IMR-90 (cell line): Measurements from ENCODE around the gene PDE4C. TPM values are rescaled to one million over a fixed set of nuclear protein-coding genes. Genes with fewer than 3 reads are reported as not detected.

Experiments
- ATAC-seq: fragments of 200-7000 bp; cut with Tn5 transposase; 2 replicates; pipeline ENCODE4 v1.9.1; 2020; ENCODE audit warnings: low read depth, mild to moderate bottlenecking, moderate library complexity
- BruUV-seq: library from RNA; stranded (reverse); fragments of 400-500 nt; replicated peaks from 2 replicates; lab custom pipeline; 2021; lab: Mats Ljungman, UMichigan
- CTCF ChIA-PET: fragments of 300-600 bp; formaldehyde crosslinking; extraction: SDS; loops from one replicate; lab custom pipeline; 2021; ENCODE audit warnings: antibody characterized with exemption; lab: Yijun Ruan, JAX
- POLR2A ChIA-PET: fragments of 300-600 bp; sonication (Branson Sonifier 250); formaldehyde crosslinking; loops from one replicate; lab custom pipeline; 2022; ENCODE audit warnings: antibody characterized with exemption; ENCODE audit not compliant: unreplicated experiment; lab: Charles Lee
- DNase-seq: peaks from one replicate; pipeline ENCODE4 v3.0.0; 2013
- H2AFZ ChIP-seq: replicated peaks from 2 replicates; pipeline ENCODE3; 2013; ENCODE audit warnings: low read length, mild to moderate bottlenecking; ENCODE audit not compliant: poor library complexity
- H2AK5ac ChIP-seq: 2 replicates; pipeline ENCODE4 v1.6.1; 2013; ENCODE audit warnings: low read depth, low read length, inconsistent platforms
- H2AK9ac ChIP-seq: replicated peaks from 2 replicates; pipeline ENCODE3; 2013; ENCODE audit warnings: mild to moderate bottlenecking, low read depth, low read length, moderate library complexity; ENCODE audit not compliant: poor library complexity
- H2BK120ac ChIP-seq: 2 replicates; pipeline ENCODE4 v1.6.1; 2013; ENCODE audit warnings: low read depth, low read length, inconsistent platforms
- H2BK15ac ChIP-seq: 3 replicates; pipeline ENCODE4 v1.6.1; 2013; ENCODE audit warnings: low read depth, low read length, inconsistent platforms
- H2BK20ac ChIP-seq: 2 replicates; pipeline ENCODE4 v1.6.1; 2013; ENCODE audit warnings: low read depth, mild to moderate bottlenecking, inconsistent platforms, low read length, moderate library complexity
- H2BK5ac ChIP-seq: 2 replicates; pipeline ENCODE4 v1.6.1; 2013; ENCODE audit warnings: mild to moderate bottlenecking, low read depth, low read length, inconsistent platforms; ENCODE audit not compliant: poor library complexity, severe bottlenecking
- H3K14ac ChIP-seq: replicated peaks from 2 replicates; pipeline ENCODE4 v1.6.1; 2013; ENCODE audit warnings: low read depth, low read length, inconsistent platforms
- H3K18ac ChIP-seq: 2 replicates; pipeline ENCODE4 v1.6.1; 2013; ENCODE audit warnings: low read depth, low read length, control low read depth
- H3K23ac ChIP-seq: 2 replicates; pipeline ENCODE4 v1.6.1; 2013; ENCODE audit warnings: low read depth, low read length, inconsistent platforms
- H3K27ac ChIP-seq: 2 replicates; pipeline ENCODE4 v1.5.1; 2013; ENCODE audit warnings: mild to moderate bottlenecking, control low read depth, low read length; ENCODE audit not compliant: insufficient read depth
- H3K27me3 ChIP-seq: 2 replicates; pipeline ENCODE4 v1.6.1; 2013; ENCODE audit warnings: low read length; ENCODE audit not compliant: control insufficient read depth, insufficient read depth
- H3K36me3 ChIP-seq: 2 replicates; pipeline ENCODE4 v1.6.1; 2013; ENCODE audit warnings: low read length, mixed read lengths; ENCODE audit not compliant: control insufficient read depth, insufficient read depth
- H3K4ac ChIP-seq: 2 replicates; pipeline ENCODE4 v1.6.1; 2013; ENCODE audit warnings: low read depth, low read length, inconsistent platforms
- H3K4me1 ChIP-seq: 2 replicates; pipeline ENCODE4 v1.6.1; 2013; ENCODE audit warnings: low read length, mixed read lengths; ENCODE audit not compliant: control insufficient read depth, insufficient read depth
- H3K4me2 ChIP-seq: 2 replicates; pipeline ENCODE4 v1.6.1; 2013; ENCODE audit warnings: low read depth, mild to moderate bottlenecking, control low read depth, low read length, moderate library complexity
- H3K4me3 ChIP-seq: 2 replicates; pipeline ENCODE4 v1.5.1; 2013; ENCODE audit warnings: low read depth, mild to moderate bottlenecking, control low read depth, low read length, moderate library complexity; ENCODE audit not compliant: insufficient read depth
- H3K56ac ChIP-seq: 2 replicates; pipeline ENCODE4 v1.6.1; 2013; ENCODE audit warnings: low read length, inconsistent platforms; ENCODE audit not compliant: insufficient read depth; ENCODE audit errors: extremely low read depth
- H3K79me1 ChIP-seq, 2 experiments: 2 replicates each; pipeline ENCODE4 v1.6.1; 2013; ENCODE audit warnings: low read length in 2 of 2, inconsistent platforms in 1 of 2, low read depth in 1 of 2
- H3K9ac ChIP-seq: 2 replicates; pipeline ENCODE4 v1.6.1; 2013; ENCODE audit warnings: low read depth, low read length, control low read depth
- H3K9me1 ChIP-seq: 2 replicates; pipeline ENCODE4 v1.6.1; 2013; ENCODE audit warnings: low read length, inconsistent platforms; ENCODE audit not compliant: insufficient read depth
- H3K9me3 ChIP-seq: 2 replicates; pipeline ENCODE4 v1.6.1; 2013; ENCODE audit warnings: low read length; ENCODE audit not compliant: control insufficient read depth, insufficient read depth
- H4K20me1 ChIP-seq: 2 replicates; pipeline ENCODE4 v1.6.1; 2013; ENCODE audit warnings: low read length, inconsistent platforms; ENCODE audit not compliant: insufficient read depth
- H4K5ac ChIP-seq: 2 replicates; pipeline ENCODE4 v1.6.1; 2013; ENCODE audit warnings: mild to moderate bottlenecking, low read depth, low read length, control low read depth
- H4K8ac ChIP-seq, 2 experiments: 2 replicates each; pipeline ENCODE4 v1.6.1; 2013; ENCODE audit warnings: low read depth in 2 of 2, low read length in 2 of 2, control low read depth in 1 of 2, inconsistent platforms in 1 of 2
- H4K91ac ChIP-seq: 2 replicates; pipeline ENCODE4 v1.6.1; 2013; ENCODE audit warnings: low read depth, low read length, inconsistent platforms; ENCODE audit not compliant: insufficient read depth
- CEBPB ChIP-seq: IDR thresholded peaks from 2 replicates; pipeline ENCODE4 v1.6.1; 2012; ENCODE audit warnings: low read depth, low read length, improper control_type of control experiment
- CHD1 ChIP-seq: IDR thresholded peaks from 2 replicates; pipeline ENCODE4 v1.6.1; 2012; ENCODE audit warnings: low read depth, low read length, improper control_type of control experiment
- CTCF ChIP-seq: conservative IDR thresholded peaks from 2 replicates; pipeline ENCODE4 v1.5.1; 2012; ENCODE audit warnings: mild to moderate bottlenecking, low read depth, low read length, improper control_type of control experiment
- FOS ChIP-seq: fragments of 150-350 bp; IDR thresholded peaks from 2 replicates; pipeline ENCODE4 v1.6.1; 2016; ENCODE audit warnings: low read depth, low read length
- MAFK ChIP-seq: IDR thresholded peaks from 2 replicates; pipeline ENCODE4 v1.6.1; 2012; ENCODE audit warnings: low read depth, low read length, improper control_type of control experiment
- MAZ ChIP-seq: IDR thresholded peaks from 2 replicates; pipeline ENCODE4 v1.6.1; 2012; ENCODE audit warnings: low read depth, mild to moderate bottlenecking, low read length, improper control_type of control experiment, moderate library complexity, borderline replicate concordance
- POLR2A ChIP-seq: IDR thresholded peaks from 2 replicates; pipeline ENCODE4 v1.6.1; 2012; ENCODE audit warnings: mild to moderate bottlenecking, low read depth, low read length
- RAD21 ChIP-seq: IDR thresholded peaks from 2 replicates; pipeline ENCODE4 v1.6.1; 2012; ENCODE audit warnings: low read length, improper control_type of control experiment
- RCOR1 ChIP-seq: IDR thresholded peaks from 2 replicates; pipeline ENCODE4 v1.6.1; 2012; ENCODE audit warnings: mild to moderate bottlenecking, low read length, improper control_type of control experiment; ENCODE audit not compliant: insufficient replicate concordance
- SMC3 ChIP-seq: fragments of 150-350 bp; IDR thresholded peaks from 2 replicates; pipeline ENCODE4 v1.6.1; 2016; ENCODE audit warnings: low read depth, mild to moderate bottlenecking, antibody characterized with exemption, low read length, moderate library complexity
- WGBS, 2 experiments: methylation state at CpG; one replicate each; pipeline versions ENCODE4 v1.1.5 to v1.1.7; 2013; ENCODE audit warnings: missing lambda C conversion rate in 2 of 2; ENCODE audit not compliant: insufficient read length in 1 of 2; ENCODE audit errors: extremely low coverage in 2 of 2; 5-methylcytosine and 5-hydroxymethylcytosine counted together
- dilution Hi-C: fragments of 300-500 bp; cut with HindIII; formaldehyde crosslinking; loops from one replicate; pipeline ENCODE4 v1.14.3; 2018; ENCODE audit warnings: low sequenced_read_pairs; ENCODE audit not compliant: unreplicated experiment
- in situ Hi-C: fragments of 300-500 bp; cut with MboI; formaldehyde crosslinking; loops from 3 replicates; pipeline ENCODE4 v1.14.3; 2019; ENCODE audit warnings: low sequenced_read_pairs, inconsistent platforms, mixed read lengths
- intact Hi-C: fragments of 100-400 bp; cut with micrococcal nuclease; formaldehyde crosslinking; loops from 2 replicates; pipeline ENCODE4 v1.10.0; 2022
- polyA plus RNA-seq, 3 experiments: library from polyadenylated mRNA; depleted of rRNA; stranded (reverse); fragments of >200 nt; gene quantifications; 2 replicates each; pipeline ENCODE4 v1.2.3, GENCODE V29; 2012; ENCODE audit warnings: low replicate concordance in 1 of 3
- total RNA-seq: library from RNA; depleted of rRNA; stranded (reverse); fragments of >200 nt; gene quantifications from 2 replicates; pipeline ENCODE4 v1.2.3, GENCODE V29; 2012

PDE4C gene
- total and polyA plus RNA-seq, 2 of the 4 experiments (the other 2 are of a cell fraction) = 0.18 to 0.24 TPM

GRCh38 chr19:18273561-18274218 is 47.5 kb upstream of the PDE4C start:
- Histone ChIP-seq H3K79me1 (peaks cover 13 to 54% of the 10 kb centered on the region in 2 experiments), H3K4me3 (no peak overlapping the region), H2BK120ac (no peak overlapping the region), H3K9me1 (peaks cover 4% of the 10 kb centered on the region), H2BK5ac (no peak overlapping the region), H3K23ac (no peak overlapping the region), H3K27me3 (no peaks in the 10 kb centered on the region), H3K4me1 (peaks cover 18% of the 10 kb centered on the region), H4K8ac (no peak overlapping the region; a peak in 1 of 4 replicates), H3K18ac (no peak overlapping the region), H2BK15ac (no peak overlapping the region), H4K5ac (no peak overlapping the region), H3K56ac (no peak overlapping the region), H3K27ac (no peak overlapping the region), H3K36me3 (peaks cover 11% of the 10 kb centered on the region), H4K20me1 (peaks cover 49% of the 10 kb centered on the region), H4K91ac (no peak overlapping the region), H2AFZ (no peak overlapping the region), H2BK20ac (no peak overlapping the region), H2AK9ac (no peak overlapping the region), H3K4ac (no peak overlapping the region), H3K9ac (no peak overlapping the region), H2AK5ac (peak overlapping the region; percentile 75), H3K9me3 (no peaks in the 10 kb centered on the region), H3K4me2 (no peak overlapping the region), H3K14ac (no peak overlapping the region)
- dilution Hi-C loops (no loop called here), intact Hi-C loops (no loop called here), in situ Hi-C loops (loop anchor here (10.0 kb wide), 1 partner anchor 131 kb away; no protein-coding TSS in a partner anchor)
- ATAC-seq = no peak
- ChIA-PET CTCF (no interaction called here), POLR2A (no interaction called here)
- BruUV-seq = no TSS peak
- TF ChIP-seq CEBPB (no peak), MAFK (no peak), POLR2A (no peak; the same call in 1 of the 2 replicates), MAZ (no peak), RAD21 (no peak), CTCF (no peak), SMC3 (no peak), FOS (no peak), RCOR1 (no peak), CHD1 (no peak)
- WGBS, 2 experiments = 98% methylated on average over 7 of the region's 13 CpGs; no CpG with 5 or more reads in 1 of the 2 experiments
- no peak for DNase-seq
